Measurements from ENCODE around the gene DDX49. TPM values are rescaled to one million over a fixed set of nuclear protein-coding genes. Genes with fewer than 3 reads are reported as not detected.
A peak's percentile ranks its signal among the peaks of the same experiment; 100 is the strongest.
"Not testable (repeated sequence)": the region's sequence is repeated elsewhere in the genome, so short reads cannot be mapped to it uniquely, and the experiment has no call there.

DDX49 gene
- total RNA-seq, 3 donors from 2014 or later (not counting 1 experiment from before 2014, with no cell fraction given) = 59.3 to 66.9 (median 62.9) TPM

- H3K27me3 ChIP-seq (ENCODE audit: control insufficient read depth, insufficient read depth, low read length) = no peaks in the 10 kb centered on the region
- Mint-ChIP-seq H3K9me3 (no peaks in the 10 kb centered on the region), H3K27ac (peak overlapping the region; percentile 11 to 58), H3K4me3 (peak overlapping the region; percentile 25), H3K27me3 (ENCODE audit: low read depth in 2 of 2) (no peaks in the 10 kb centered on the region), H3K36me3 (no peaks in the 10 kb centered on the region), H3K4me1 (peaks cover 31 to 47% of the 10 kb centered on the region in 2 donors)
- H3K4me1 ChIP-seq (ENCODE audit: control insufficient read depth, insufficient read depth, low read length) = peaks cover 35% of the 10 kb centered on the region
- 63% methylated on average over 5 of the region's 5 CpGs for WGBS (ENCODE audit: insufficient coverage)
- no peak overlapping the region for H3K27ac ChIP-seq (ENCODE audit: low read length)
- H3K4me3 ChIP-seq (ENCODE audit: low read length) = no peak overlapping the region
- TF ChIP-seq CTCF (IDR thresholded peaks at IDR 0.05) = no peak
- H3K36me3 ChIP-seq (ENCODE audit: control insufficient read depth, insufficient read depth, low read length) = peaks cover 23% of the 10 kb centered on the region
- intact Hi-C loops (cut with micrococcal nuclease) = no loop called here
- DNase-seq (peak in 1 of 2 donors; percentile 53), ATAC-seq (no peak)
- H3K9me3 ChIP-seq (ENCODE audit: control insufficient read depth, insufficient read depth, low read length) = no peaks in the 10 kb centered on the region
Observed at GRCh38 chr19:18915639-18916038, 3.9 kb upstream of the DDX49 start.

- Mint-ChIP-seq H3K27ac (peak overlapping the region; percentile 37 to 95), H3K4me1 (peaks cover 31 to 46% of the 10 kb centered on the region in 2 donors), H3K4me3 (peak overlapping the region; percentile 59)
- intact Hi-C loops (cut with micrococcal nuclease); H3K9me3 Mint-ChIP-seq; ATAC-seq; H3K27ac ChIP-seq (ENCODE audit: low read length); H3K27me3 ChIP-seq (ENCODE audit: control insufficient read depth, insufficient read depth, low read length); H3K27me3 Mint-ChIP-seq (ENCODE audit: low read depth in 2 of 2); H3K4me3 ChIP-seq (ENCODE audit: low read length); H3K9me3 ChIP-seq (ENCODE audit: control insufficient read depth, insufficient read depth, low read length); H3K36me3 Mint-ChIP-seq; DNase-seq: not testable (repeated sequence)
- Histone ChIP-seq H3K36me3 (ENCODE audit: control insufficient read depth, insufficient read depth, low read length) (peaks cover 25% of the 10 kb centered on the region), H3K4me1 (ENCODE audit: control insufficient read depth, insufficient read depth, low read length) (peaks cover 36% of the 10 kb centered on the region)
- WGBS (ENCODE audit: insufficient coverage) = over 99% methylated on average over 7 of the region's 9 CpGs
Observed at GRCh38 chr19:18917593-18917992, 1.9 kb upstream of the DDX49 start.

GRCh38 chr19:18919900-18920214 is 342 bp downstream of the DDX49 start:
- H3K27me3 Mint-ChIP-seq (ENCODE audit: low read depth in 2 of 2) = no peaks in the 10 kb centered on the region
- intact Hi-C loops (cut with micrococcal nuclease) = loop anchor here (1.0 to 2.0 kb wide), 3 partner anchors 113 to 331 kb away; partner anchors contain the start of genes ARMC6, REX1BD, SLC25A42 and SUGP2
- peak overlapping the region; percentile 97 for H3K4me3 Mint-ChIP-seq
- peak overlapping the region; percentile 90 to 95 for H3K27ac Mint-ChIP-seq
- H3K27me3 ChIP-seq (ENCODE audit: control insufficient read depth, insufficient read depth, low read length) = no peaks in the 10 kb centered on the region
- no peaks in the 10 kb centered on the region for H3K9me3 Mint-ChIP-seq
- H3K4me1 ChIP-seq (ENCODE audit: control insufficient read depth, insufficient read depth, low read length) = peaks cover 31% of the 10 kb centered on the region
- no peak for ATAC-seq
- H3K4me3 ChIP-seq (ENCODE audit: low read length) = peak overlapping the region; percentile 72
- H3K36me3 ChIP-seq (ENCODE audit: control insufficient read depth, insufficient read depth, low read length) = peaks cover 36% of the 10 kb centered on the region
- no peak for TF ChIP-seq CTCF (IDR thresholded peaks at IDR 0.05)
- no peaks in the 10 kb centered on the region for H3K9me3 ChIP-seq (ENCODE audit: control insufficient read depth, insufficient read depth, low read length)
- peaks cover 31 to 39% of the 10 kb centered on the region in 2 donors for H3K4me1 Mint-ChIP-seq
- DNase-seq = no peak
- no peaks in the 10 kb centered on the region for H3K36me3 Mint-ChIP-seq
- under 1% methylated on average over 13 of the region's 15 CpGs for WGBS (ENCODE audit: insufficient coverage)
- H3K27ac ChIP-seq (ENCODE audit: low read length) = peak overlapping the region; percentile 85

GRCh38 chr19:18920400-18920799 is 885 bp downstream of the DDX49 start:
- Mint-ChIP-seq H3K36me3 (no peaks in the 10 kb centered on the region), H3K9me3 (no peaks in the 10 kb centered on the region), H3K27me3 (ENCODE audit: low read depth in 2 of 2) (no peaks in the 10 kb centered on the region), H3K27ac (peak overlapping the region; percentile 90 to 95), H3K4me1 (peaks cover 26 to 35% of the 10 kb centered on the region in 2 donors), H3K4me3 (peak overlapping the region; percentile 97)
- no peak for ATAC-seq
- DNase-seq = no peak
- no peaks in the 10 kb centered on the region for H3K27me3 ChIP-seq (ENCODE audit: control insufficient read depth, insufficient read depth, low read length)
- H3K9me3 ChIP-seq (ENCODE audit: control insufficient read depth, insufficient read depth, low read length) = no peaks in the 10 kb centered on the region
- intact Hi-C loops (cut with micrococcal nuclease) = no loop called here
- no peak for TF ChIP-seq CTCF (IDR thresholded peaks at IDR 0.05)
- WGBS (ENCODE audit: insufficient coverage) = 80% methylated on average over 9 of the region's 9 CpGs
- H3K27ac ChIP-seq (ENCODE audit: low read length) = no peak overlapping the region
- peaks cover 30% of the 10 kb centered on the region for H3K4me1 ChIP-seq (ENCODE audit: control insufficient read depth, insufficient read depth, low read length)
- peak overlapping the region; percentile 72 for H3K4me3 ChIP-seq (ENCODE audit: low read length)
- H3K36me3 ChIP-seq (ENCODE audit: control insufficient read depth, insufficient read depth, low read length) = peaks cover 36% of the 10 kb centered on the region

Measured in natural killer cell (primary cell).